HG02588 (cell line): ENCODE data around the gene UTRN.

Source experiments
- ATAC-seq: cut with Tn5 transposase; IDR thresholded peaks from one replicate; pipeline ENCODE4 v1.9.1; 2021; ENCODE audit warnings: mild to moderate bottlenecking, moderate library complexity; ENCODE audit not compliant: unreplicated experiment

UTRN gene

GRCh38 chr6:144307880-144308279 is 22.7 kb downstream of the UTRN start:
- no peak for ATAC-seq

- ATAC-seq = no peak
Observed at GRCh38 chr6:144310765-144311164, 25.6 kb downstream of the UTRN start.

- no peak for ATAC-seq
Observed at GRCh38 chr6:144311361-144311760, 26.2 kb downstream of the UTRN start.

- no peak for ATAC-seq
Observed at GRCh38 chr6:144314003-144314485, 28.9 kb downstream of the UTRN start.

- no peak for ATAC-seq
Observed at GRCh38 chr6:144314562-144314961, 29.4 kb downstream of the UTRN start.

- ATAC-seq = no peak
Observed at GRCh38 chr6:144315226-144315980, 30.3 kb downstream of the UTRN start.

- ATAC-seq = no peak
Observed at GRCh38 chr6:144315981-144316861, 31.1 kb downstream of the UTRN start.

- no peak for ATAC-seq
Observed at GRCh38 chr6:144316862-144317195, 31.7 kb downstream of the UTRN start.

GRCh38 chr6:144317736-144318135 is 32.6 kb downstream of the UTRN start:
- no peak for ATAC-seq

- no peak for ATAC-seq
Observed at GRCh38 chr6:144319211-144319610, 34.1 kb downstream of the UTRN start.

GRCh38 chr6:144320741-144321140 is 35.6 kb downstream of the UTRN start:
- ATAC-seq = no peak

GRCh38 chr6:144321839-144322591 is 36.9 kb downstream of the UTRN start:
- no peak for ATAC-seq

GRCh38 chr6:144325232-144325631 is 40.1 kb downstream of the UTRN start:
- ATAC-seq = no peak

- ATAC-seq = no peak
Observed at GRCh38 chr6:144326393-144326792, 41.3 kb downstream of the UTRN start.

GRCh38 chr6:144327081-144327480 is 41.9 kb downstream of the UTRN start:
- no peak for ATAC-seq

GRCh38 chr6:144330017-144330987 is 45.2 kb downstream of the UTRN start:
- no peak for ATAC-seq

GRCh38 chr6:144331491-144331969 is 46.4 kb downstream of the UTRN start:
- ATAC-seq = no peak

- no peak for ATAC-seq
Observed at GRCh38 chr6:144332177-144332576, 47.0 kb downstream of the UTRN start.

GRCh38 chr6:144334150-144334708 is 49.1 kb downstream of the UTRN start:
- ATAC-seq = peak; percentile 47
